HepG2 (cell line): Measurements from ENCODE around the gene PAN2. TPM values are rescaled to one million over a fixed set of nuclear protein-coding genes. Genes with fewer than 3 reads are reported as not detected.

Experiments used
- BATF2 ChIP-seq: sonication (generic); formaldehyde crosslinking; IDR thresholded peaks from 2 replicates; pipeline ENCODE4 v1.8.0; 2022; ENCODE audit warnings: mild to moderate bottlenecking, missing genetic modification reagents, moderate library complexity
- CBX1 ChIP-seq: IDR thresholded peaks from one replicate; pipeline ENCODE4 v1.6.1; 2016; ENCODE audit warnings: antibody characterized with exemption, low read depth
- EP300 ChIP-seq, 3 experiments: sonication (generic) in 1 of 3; formaldehyde crosslinking in 1 of 3; IDR thresholded peaks; 2 replicates each; pipeline versions ENCODE4 v1.5.1 to v1.6.1; 2011 to 2020; ENCODE audit warnings: low read depth in 2 of 3, low read length in 2 of 3, borderline replicate concordance in 1 of 3, improper control_type of control experiment in 1 of 3, mild to moderate bottlenecking in 1 of 3, missing genetic modification reagents in 1 of 3, moderate library complexity in 1 of 3
- FOXA3 ChIP-seq: IDR thresholded peaks from 2 replicates; pipeline ENCODE4 v1.6.1; 2016; ENCODE audit warnings: missing genetic modification reagents, missing compliant biosample characterization
- KDM4B ChIP-seq: sonication (generic); formaldehyde crosslinking; IDR thresholded peaks from 2 replicates; pipeline ENCODE4 v1.4.0; 2020; ENCODE audit warnings: missing genetic modification reagents
- KDM5A ChIP-seq: fragments of 200-600 bp; sonication (generic); IDR thresholded peaks from 2 replicates; pipeline ENCODE4 v1.7.0; 2018; ENCODE audit warnings: antibody characterized with exemption, mild to moderate bottlenecking, low read length, borderline replicate concordance
- MTERF4 ChIP-seq: sonication (generic); formaldehyde crosslinking; IDR thresholded peaks from 2 replicates; pipeline ENCODE4 v1.8.0; 2023; ENCODE audit warnings: mild to moderate bottlenecking, missing genetic modification reagents
- NCOR1 ChIP-seq: fragments of 200-600 bp; sonication (generic); IDR thresholded peaks from 2 replicates; pipeline ENCODE4 v1.7.0; 2017; ENCODE audit warnings: antibody characterized with exemption, low read length, borderline replicate concordance
- SNAPC2 ChIP-seq: sonication (generic); formaldehyde crosslinking; IDR thresholded peaks from 2 replicates; pipeline ENCODE4 v1.8.1; 2022; ENCODE audit warnings: mild to moderate bottlenecking, missing genetic modification reagents
- ZNF776 ChIP-seq: sonication (generic); formaldehyde crosslinking; IDR thresholded peaks from 2 replicates; pipeline ENCODE4 v1.4.0; 2020; ENCODE audit warnings: mild to moderate bottlenecking, missing genetic modification reagents
- polyA plus RNA-seq, 8 experiments: library from polyadenylated mRNA; depleted of rRNA in 3 of 8; stranded (reverse) in 7 of 8; unstranded in 1 of 8; fragments of >200 nt; fragmentation: Illumina TruSeq in 4 of 8; extraction: Trizol in 4 of 8; gene quantifications; 2 replicates each; pipeline versions ENCODE4 v1.2.1 to v1.2.3, GENCODE V29; 2011 to 2016; ENCODE audit warnings: low read depth in 4 of 8, missing spikeins in 1 of 8, mixed read lengths in 1 of 8; ENCODE audit not compliant: insufficient read depth in 1 of 8
- total RNA-seq, 5 experiments: library from RNA; depleted of rRNA; stranded (reverse); fragments of >200 nt; fragmentation: Illumina TruSeq; extraction: Trizol; gene quantifications; 2 replicates each; pipeline ENCODE4 v1.2.3, GENCODE V29; 2016; ENCODE audit warnings: low read depth in 1 of 5

PAN2 gene
- total and polyA plus RNA-seq, 2 of the 13 experiments (the other 11 are each of a cell fraction or from before 2014, with no cell fraction given): 27.2 to 61.1 TPM

- TF ChIP-seq EP300 (IDR thresholded peaks at IDR 0.05; ENCODE audit: low read depth in 2 of 2, low read length in 2 of 2): 0 out of 4 replicates have a peak, but pooled peaks of 1 of the 2 experiments have one; percentile 15
- no peak for TF ChIP-seq EP300 (CRISPR knock-in tag; IDR thresholded peaks at IDR 0.05; ENCODE audit: borderline replicate concordance)
- no peak for TF ChIP-seq KDM4B
- no peak for TF ChIP-seq FOXA3
- TF ChIP-seq NCOR1: peak; percentile 78
- TF ChIP-seq BATF2 (CRISPR knock-in tag): no peak
- TF ChIP-seq ZNF776: no peak
- peak; percentile 11 for TF ChIP-seq CBX1
- 0 out of 2 replicates have a peak, but pooled peaks have one; percentile 12 for TF ChIP-seq KDM5A
- no peak for TF ChIP-seq SNAPC2 (CRISPR knock-in tag)
- TF ChIP-seq MTERF4: peak; percentile 50
These were observed 66.2 kb downstream of the PAN2 start (continued) for GRCh38 chr12:56267443-56268071.
